GM04503 (cell line): Measurements from ENCODE around the gene SGMS2.
"Not testable (repeated sequence)": the region's sequence is repeated elsewhere in the genome, so short reads cannot be mapped to it uniquely, and the experiment has no call there.

Experiments
- DNase-seq: peaks from one replicate; pipeline ENCODE4 v3.0.0-alpha.2; 2012; ENCODE audit warnings: low read depth

SGMS2 gene

DNA sequence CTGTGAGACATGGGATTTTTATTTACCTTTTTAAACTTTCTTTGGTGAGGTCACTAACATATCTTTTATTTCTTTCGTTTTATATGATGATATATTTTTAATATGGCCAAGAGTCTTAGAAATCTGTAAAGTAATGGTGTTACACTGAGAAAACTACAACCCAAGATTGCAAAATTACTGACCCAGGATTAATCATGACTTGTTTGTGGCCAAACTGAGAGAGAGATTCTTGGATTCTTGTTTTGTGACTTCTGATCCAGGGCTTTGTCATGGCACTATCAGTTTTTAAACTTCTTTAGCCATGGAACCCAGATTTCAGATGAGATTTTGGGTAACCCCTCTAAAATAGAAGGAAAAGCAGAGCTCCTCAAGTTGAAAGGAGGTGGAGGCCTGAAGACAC, 42.0 kb downstream of the SGMS2 start:
- no peak for DNase-seq

GRCh38 chr4:107870236-107870635, 45.5 kb downstream of the SGMS2 start:
- no peak for DNase-seq

- no peak for DNase-seq
Measured at GRCh38 chr4:107870916-107871786, 46.4 kb downstream of the SGMS2 start.

DNA sequence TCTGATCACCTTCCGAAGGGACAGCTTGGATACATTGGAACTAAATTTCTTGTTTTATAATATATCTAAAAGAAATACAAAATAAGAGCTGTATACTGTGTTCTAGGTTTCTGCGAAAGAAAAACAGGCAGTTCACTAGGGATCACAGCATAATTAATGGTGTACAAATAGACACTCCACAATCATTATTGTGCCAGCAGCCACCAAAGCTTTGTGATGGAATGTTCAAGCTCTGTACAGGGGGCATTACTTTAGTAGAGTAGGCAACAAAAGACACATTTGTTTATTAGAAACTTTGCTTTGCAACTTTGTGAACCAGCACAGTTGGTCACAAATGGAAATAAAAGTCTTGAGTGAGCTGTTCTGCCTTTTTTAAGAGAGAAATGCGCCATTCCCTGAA, 49.3 kb downstream of the SGMS2 start:
- DNase-seq = no peak

DNA sequence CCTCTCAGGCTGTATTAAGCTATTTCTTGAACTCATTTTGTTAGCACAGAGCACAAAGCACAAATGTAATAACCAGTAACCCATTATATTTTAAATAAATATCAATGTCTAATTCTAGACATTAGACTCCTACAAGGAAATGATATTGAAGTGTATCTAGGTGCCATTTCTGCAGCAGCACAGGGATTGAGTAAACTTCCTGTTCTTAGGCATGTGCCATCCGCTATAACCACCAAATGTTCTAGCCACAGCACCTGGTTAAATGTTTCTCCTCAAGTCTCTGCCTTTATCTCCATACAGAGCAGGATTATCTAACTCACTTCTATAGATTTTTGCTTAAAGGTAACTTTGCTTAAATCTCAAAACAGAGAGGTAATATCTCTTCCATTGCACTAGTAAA, 51.4 kb downstream of the SGMS2 start:
- DNase-seq = no peak

- DNase-seq = no peak
Measured at GRCh38 chr4:107877361-107877760, 52.6 kb downstream of the SGMS2 start.

DNA sequence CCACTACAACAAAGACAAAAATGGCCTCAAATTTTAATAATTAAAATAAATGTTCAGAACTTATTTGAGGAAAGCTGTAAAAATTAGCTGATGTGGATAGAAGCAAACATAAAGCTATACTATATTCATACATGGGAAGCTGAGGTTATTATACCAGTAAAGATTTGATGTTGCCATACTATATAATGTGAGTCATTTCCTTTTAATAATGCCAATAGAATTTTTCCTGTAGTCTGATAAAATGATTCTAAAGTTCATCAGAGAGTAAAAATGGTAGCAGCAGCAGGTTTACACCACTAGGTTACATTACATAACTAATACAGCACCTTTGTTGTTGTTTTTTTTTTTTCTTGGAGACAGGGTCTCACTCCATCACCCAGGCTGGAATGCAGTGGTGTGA, 61.1 kb downstream of the SGMS2 start:
- no peak for DNase-seq

DNA sequence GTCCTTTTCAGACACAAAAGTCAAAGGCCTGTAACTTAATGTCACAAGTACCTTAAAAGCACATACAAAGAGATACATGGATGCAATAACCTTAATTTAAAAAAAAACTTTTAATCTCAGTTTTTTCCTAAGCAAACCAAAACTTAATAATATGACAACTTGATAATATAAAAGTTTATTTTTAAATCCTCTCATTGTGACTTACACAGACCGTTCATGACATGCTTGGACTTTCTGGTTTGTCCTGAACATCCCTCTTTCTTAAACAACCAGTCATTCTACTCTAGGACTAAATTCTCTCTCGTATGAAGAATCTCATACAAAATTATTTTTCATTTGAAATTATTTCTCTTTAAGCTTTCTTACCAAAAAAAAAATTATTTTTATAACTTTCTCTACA, 63.5 kb downstream of the SGMS2 start:
- no peak for DNase-seq

DNA sequence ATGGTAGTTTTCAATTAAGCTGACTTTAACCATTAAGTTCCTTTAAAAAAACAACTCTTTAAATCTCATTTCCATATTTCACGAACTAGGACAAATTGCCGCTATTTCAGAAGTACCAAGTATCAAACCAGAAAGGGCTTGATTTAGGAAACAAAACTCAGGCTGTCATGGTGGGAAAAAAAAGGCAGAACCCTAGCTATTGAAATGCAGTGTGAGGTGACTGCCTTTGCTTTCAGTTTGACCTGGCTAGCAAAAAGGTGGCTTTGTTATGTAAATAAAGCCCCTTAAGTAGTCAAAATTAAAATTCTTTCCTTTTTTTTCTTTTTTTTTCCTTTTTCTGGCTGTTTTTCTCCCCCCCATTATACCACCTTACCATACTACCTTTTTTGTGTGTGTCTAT, 66.0 kb downstream of the SGMS2 start:
- no peak for DNase-seq

DNA sequence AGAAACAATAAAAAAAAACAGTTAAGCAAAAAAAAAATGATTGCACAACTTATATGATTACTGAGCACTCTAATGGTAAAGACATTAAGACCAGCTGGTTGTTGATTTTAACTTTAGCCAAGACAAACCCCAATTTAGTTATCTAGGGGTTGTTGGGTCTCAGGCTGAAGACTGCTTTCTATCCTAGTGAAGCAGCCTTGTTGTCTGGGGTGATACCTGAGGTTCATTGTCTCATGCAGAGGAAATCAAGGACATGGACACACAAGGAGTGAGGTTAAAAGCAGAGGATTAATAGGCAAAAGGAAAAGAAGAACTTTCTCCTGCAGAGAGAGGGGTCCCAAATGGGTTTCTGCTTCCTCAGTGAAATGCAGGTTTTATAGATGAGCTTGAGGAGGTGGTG, 66.6 kb downstream of the SGMS2 start:
- DNase-seq = no peak

- no peak for DNase-seq
Measured at GRCh38 chr4:107893171-107894137, 68.7 kb downstream of the SGMS2 start.

DNA sequence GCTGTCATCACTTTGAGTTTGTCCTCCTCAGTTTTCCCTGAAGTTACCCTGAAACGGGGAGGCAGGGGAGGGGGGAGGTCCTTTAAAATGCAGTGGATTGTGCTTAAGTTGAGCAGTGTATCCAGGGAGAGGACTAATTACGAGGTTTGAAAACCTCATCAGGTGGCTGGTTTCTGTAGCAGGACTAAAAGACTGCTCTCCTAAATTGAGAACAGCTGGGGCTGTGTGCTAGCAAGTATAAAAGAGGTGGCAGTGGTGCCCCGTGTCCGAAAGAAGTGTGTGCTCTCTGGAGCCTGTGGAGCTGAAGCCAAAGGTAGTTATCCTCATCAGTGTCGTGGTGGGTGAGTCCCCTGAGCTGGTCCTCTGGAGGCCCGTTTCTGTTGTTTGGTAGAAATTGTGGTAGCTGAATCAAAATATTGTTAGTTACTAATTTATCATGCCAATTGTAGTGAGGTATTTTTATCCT, 69.4 kb downstream of the SGMS2 start:
- DNase-seq = no peak

GRCh38 chr4:107896158-107896645, 71.5 kb downstream of the SGMS2 start:
- DNase-seq = peak; percentile 92

DNA sequence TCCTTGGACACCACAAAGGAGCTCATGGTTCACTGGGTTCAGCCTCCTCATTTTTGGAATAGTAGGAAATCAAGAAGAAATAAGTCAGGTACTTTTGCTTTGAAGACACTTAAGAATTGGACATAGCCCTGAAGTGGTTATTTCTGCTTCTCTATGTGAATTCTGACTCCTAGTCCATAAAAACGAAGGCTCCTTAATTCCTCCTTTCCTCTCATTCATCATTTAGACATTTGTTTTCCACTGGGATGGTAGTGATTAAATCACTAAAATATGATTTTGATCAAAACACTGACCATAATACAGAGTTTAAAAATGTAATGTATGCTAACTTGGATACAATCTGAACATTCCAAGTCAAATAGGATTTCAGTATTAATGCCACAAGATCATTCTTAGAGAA, 71.9 kb downstream of the SGMS2 start:
- DNase-seq = peak; percentile 29

GRCh38 chr4:107897823-107898222, 73.1 kb downstream of the SGMS2 start:
- DNase-seq = no peak

DNA sequence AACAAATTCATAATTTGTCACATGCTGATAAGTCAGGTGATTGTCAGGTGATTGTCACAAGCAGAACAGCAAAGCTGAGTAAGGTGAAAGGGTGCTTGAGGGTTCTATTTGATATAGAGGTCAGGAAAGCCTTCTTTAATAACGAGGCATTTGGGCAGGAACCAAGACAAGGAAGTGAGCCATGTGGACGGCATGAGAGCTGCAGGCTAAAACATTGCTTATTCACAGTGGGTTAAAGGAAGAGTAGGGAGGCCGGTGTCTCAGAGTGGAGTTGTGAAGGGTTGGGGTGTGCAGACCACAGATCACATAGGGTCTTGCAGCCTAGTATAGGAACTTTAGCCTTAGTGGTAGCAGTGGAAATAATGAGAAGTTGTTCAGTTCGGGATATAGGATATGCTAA, 75.3 kb downstream of the SGMS2 start:
- no peak for DNase-seq

DNA sequence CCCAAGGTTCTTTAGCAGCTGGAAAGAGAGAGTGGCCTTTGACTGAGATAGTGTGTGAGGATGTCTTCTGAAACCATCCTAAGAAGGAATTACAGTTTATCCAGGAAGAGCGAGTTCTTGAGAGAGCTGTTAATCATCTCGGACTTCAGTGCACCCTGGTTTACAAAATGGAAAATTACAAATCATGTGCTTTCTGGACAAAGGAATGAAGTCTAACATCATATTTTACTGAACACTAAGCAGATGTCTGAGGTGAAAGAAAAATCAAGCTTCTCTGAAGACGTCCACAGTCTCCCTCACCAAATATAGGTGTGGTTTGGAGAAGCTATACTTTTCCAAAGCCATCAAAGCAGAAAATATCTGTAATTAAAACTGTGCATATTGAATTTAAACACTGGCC, 75.8 kb downstream of the SGMS2 start:
- no peak for DNase-seq

DNA sequence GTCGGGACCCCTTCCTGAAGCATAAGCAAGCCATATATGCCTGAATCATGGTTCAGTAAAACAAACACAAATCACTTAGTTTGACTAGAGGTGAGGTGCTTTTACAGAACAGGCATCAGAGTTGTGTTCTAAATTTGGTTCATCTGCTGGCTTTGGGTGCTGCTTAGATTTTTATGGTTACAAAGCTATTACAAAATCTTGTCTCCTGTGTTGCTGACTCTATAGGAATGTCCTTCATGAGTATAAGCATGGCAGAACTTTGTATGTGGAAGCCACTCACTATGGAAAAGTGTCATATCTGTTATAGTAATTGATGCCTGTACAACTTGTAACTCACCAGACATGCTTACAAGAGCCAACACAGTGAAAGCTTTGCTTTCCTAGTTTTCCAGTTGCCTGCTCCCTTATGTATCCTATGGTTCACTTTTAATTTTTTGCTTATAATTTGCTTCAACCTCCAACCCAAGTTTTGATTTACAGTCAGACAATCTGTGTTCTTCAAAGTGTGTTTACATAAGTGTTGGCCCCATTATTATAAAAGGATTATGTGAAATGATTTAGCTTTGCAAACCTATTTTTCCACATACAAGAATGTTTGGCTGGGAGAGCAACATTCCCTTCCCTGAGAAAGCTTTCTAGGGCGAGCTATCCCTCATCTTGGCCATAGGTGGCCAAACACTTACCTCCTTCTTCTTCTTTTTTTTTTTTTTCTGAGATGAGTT, 76.6 kb downstream of the SGMS2 start:
- no peak for DNase-seq

DNA sequence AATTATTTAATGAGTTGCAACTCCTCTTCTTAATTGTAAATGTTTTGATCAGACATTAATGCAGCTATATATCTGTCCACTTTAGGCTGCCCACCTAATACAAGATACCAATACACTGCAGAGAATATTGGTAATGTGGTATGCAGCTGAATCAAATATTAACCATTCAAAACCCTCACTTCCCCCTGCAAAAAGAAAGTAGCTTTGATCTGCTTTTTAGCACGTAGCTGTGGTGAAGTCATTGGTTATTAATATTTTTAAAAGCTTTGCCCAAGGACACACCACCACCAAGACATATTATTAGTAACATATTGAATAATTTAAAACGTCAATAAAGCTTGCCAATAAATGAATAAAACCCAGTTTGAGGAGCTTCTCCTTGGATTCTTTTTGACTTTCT, 78.0 kb downstream of the SGMS2 start:
- no peak for DNase-seq

DNA sequence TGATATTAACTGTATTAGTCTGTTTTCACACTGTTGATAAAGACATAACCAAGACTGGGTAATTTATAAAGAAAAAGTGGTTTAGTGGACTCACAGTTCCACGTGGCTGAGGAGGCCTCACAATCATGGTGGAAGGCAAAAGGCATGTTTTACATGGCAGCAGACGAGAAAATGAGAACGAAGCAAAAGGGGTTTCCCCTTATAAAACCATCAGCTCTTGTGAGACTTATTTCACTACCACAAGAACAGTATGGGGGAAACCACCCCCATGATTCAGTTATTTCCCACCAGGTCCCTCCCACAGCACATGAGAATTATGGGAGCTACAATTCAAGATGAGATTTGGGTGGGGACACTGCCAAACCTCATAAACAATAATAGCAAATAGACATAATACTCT, 80.3 kb downstream of the SGMS2 start:
- DNase-seq = not testable (repeated sequence)

DNA sequence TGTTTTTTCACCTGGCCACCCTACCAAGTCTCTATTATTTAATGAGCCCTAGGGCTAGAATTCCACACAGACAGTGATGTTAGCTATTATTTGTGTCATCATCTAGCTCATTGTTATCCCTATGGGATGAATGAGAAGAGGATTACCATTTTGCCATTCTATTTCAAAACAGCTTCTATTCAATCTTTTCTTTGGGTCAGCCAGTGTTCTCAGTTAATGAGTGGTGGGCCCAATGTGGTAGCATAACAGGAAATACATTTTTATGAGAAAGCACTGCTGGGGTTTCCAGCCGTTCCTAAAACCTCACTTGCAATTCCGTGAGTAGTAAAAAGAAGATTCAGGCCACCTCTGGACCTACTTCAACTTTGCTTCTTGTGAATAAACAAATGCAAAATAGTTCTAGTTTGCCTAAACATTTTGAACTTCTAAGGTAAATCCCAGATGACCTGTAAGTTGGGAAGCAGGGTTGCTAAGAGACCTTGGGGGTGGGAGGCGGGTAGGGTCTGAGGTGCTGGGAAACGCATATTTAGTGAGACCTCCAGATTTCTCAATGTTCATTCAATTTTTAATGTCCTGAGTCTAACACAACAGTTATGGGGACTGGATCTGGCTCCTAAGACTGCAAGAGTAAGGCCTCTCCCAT, 81.8 kb downstream of the SGMS2 start:
- no peak for DNase-seq

- no peak for DNase-seq
Measured at GRCh38 chr4:107908377-107908776, 83.6 kb downstream of the SGMS2 start.
